GM19043 (cell line): ENCODE measurements around the gene WDFY4.

Source experiments
- ATAC-seq: cut with Tn5 transposase; IDR thresholded peaks from one replicate; pipeline ENCODE4 v1.9.1; 2021; ENCODE audit warnings: low read depth; ENCODE audit not compliant: unreplicated experiment

The WDFY4 gene

GRCh38 chr10:48805848-48806247 is 121.2 kb downstream of the WDFY4 start:
- no peak for ATAC-seq

GRCh38 chr10:48806342-48806741 is 121.7 kb downstream of the WDFY4 start:
- no peak for ATAC-seq

- ATAC-seq: no peak
Measured at GRCh38 chr10:48807791-48808470, 123.3 kb downstream of the WDFY4 start.

- no peak for ATAC-seq
Measured at GRCh38 chr10:48809261-48809660, 124.6 kb downstream of the WDFY4 start.

- ATAC-seq: no peak
Measured at GRCh38 chr10:48811461-48811860, 126.8 kb downstream of the WDFY4 start.

- ATAC-seq: no peak
Measured at GRCh38 chr10:48811917-48812316, 127.2 kb downstream of the WDFY4 start.

GRCh38 chr10:48813291-48813690 is 128.6 kb downstream of the WDFY4 start:
- no peak for ATAC-seq

GRCh38 chr10:48813825-48814224 is 129.2 kb downstream of the WDFY4 start:
- ATAC-seq: no peak

GRCh38 chr10:48814933-48815332 is 130.3 kb downstream of the WDFY4 start:
- no peak for ATAC-seq

GRCh38 chr10:48817141-48817540 is 132.5 kb downstream of the WDFY4 start:
- no peak for ATAC-seq

GRCh38 chr10:48818081-48818480 is 133.4 kb downstream of the WDFY4 start:
- ATAC-seq: no peak

- no peak for ATAC-seq
Measured at GRCh38 chr10:48818861-48819520, 134.3 kb downstream of the WDFY4 start.

GRCh38 chr10:48819783-48820182 is 135.1 kb downstream of the WDFY4 start:
- ATAC-seq: no peak

GRCh38 chr10:48820231-48820630 is 135.6 kb downstream of the WDFY4 start:
- ATAC-seq: no peak

GRCh38 chr10:48820699-48821098 is 136.0 kb downstream of the WDFY4 start:
- no peak for ATAC-seq

- ATAC-seq: no peak
Measured at GRCh38 chr10:48821111-48821510, 136.4 kb downstream of the WDFY4 start.

GRCh38 chr10:48821692-48822091 is 137.0 kb downstream of the WDFY4 start:
- no peak for ATAC-seq

GRCh38 chr10:48833674-48834073 is 149.0 kb downstream of the WDFY4 start:
- no peak for ATAC-seq

- no peak for ATAC-seq
Measured at GRCh38 chr10:48834189-48834965, 149.7 kb downstream of the WDFY4 start.

GRCh38 chr10:48835781-48836180 is 151.1 kb downstream of the WDFY4 start:
- ATAC-seq: no peak

GRCh38 chr10:48836605-48837004 is 151.9 kb downstream of the WDFY4 start:
- ATAC-seq: no peak

GRCh38 chr10:48838834-48839233 is 154.2 kb downstream of the WDFY4 start:
- ATAC-seq: no peak
